Coronary artery (tissue), 2 donors: Measurements from ENCODE around the gene ARG1.

ENCODE experiments used
- DNase-seq: peaks from one replicate; pipeline ENCODE4 v3.0.0-alpha.2; 2017; ENCODE audit warnings: low spot score
- H3K27ac ChIP-seq, 2 donors: fragments of 200-600 bp; sonication (generic); one replicate each; pipeline ENCODE4 v1.5.1; 2016 to 2019
- H3K4me3 ChIP-seq: fragments of 200-600 bp; sonication (generic); 2 replicates; pipeline ENCODE4 v1.5.1; 2016; ENCODE audit warnings: mild to moderate bottlenecking, moderate library complexity
- CTCF ChIP-seq: fragments of 200-600 bp; sonication (generic); IDR thresholded peaks from one replicate; pipeline ENCODE4 v1.5.1; 2019; ENCODE audit warnings: antibody characterized with exemption

The ARG1 gene

GRCh38 chr6:131547488-131547887 lies 25.5 kb upstream of the ARG1 start:
- no peak overlapping the region for H3K4me3 ChIP-seq
- no peak overlapping the region for H3K27ac ChIP-seq
- no peak for DNase-seq
- TF ChIP-seq CTCF = no peak

- Histone ChIP-seq H3K27ac (no peak overlapping the region), H3K4me3 (no peak overlapping the region)
- no peak for DNase-seq
- TF ChIP-seq CTCF = no peak
These were observed 24.6 kb upstream of the ARG1 start for GRCh38 chr6:131548441-131548840.

- no peak for TF ChIP-seq CTCF
- Histone ChIP-seq H3K4me3 (no peak overlapping the region), H3K27ac (no peak overlapping the region)
- DNase-seq = no peak
These were observed 23.2 kb upstream of the ARG1 start for GRCh38 chr6:131549811-131550210.

GRCh38 chr6:131551902-131552301 lies 21.1 kb upstream of the ARG1 start:
- Histone ChIP-seq H3K27ac (no peak overlapping the region), H3K4me3 (no peak overlapping the region)
- no peak for TF ChIP-seq CTCF
- no peak for DNase-seq

GRCh38 chr6:131552572-131552971 lies 20.5 kb upstream of the ARG1 start:
- no peak for DNase-seq
- H3K4me3 ChIP-seq = no peak overlapping the region
- TF ChIP-seq CTCF = no peak
- H3K27ac ChIP-seq = no peak overlapping the region

- TF ChIP-seq CTCF = no peak
- DNase-seq = no peak
- Histone ChIP-seq H3K27ac (no peak overlapping the region), H3K4me3 (no peak overlapping the region)
These were observed 17.0 kb upstream of the ARG1 start for GRCh38 chr6:131555992-131556391.

- DNase-seq = no peak
- H3K27ac ChIP-seq = no peak overlapping the region
- H3K4me3 ChIP-seq = no peak overlapping the region
- no peak for TF ChIP-seq CTCF
These were observed 14.1 kb upstream of the ARG1 start for GRCh38 chr6:131558922-131559321.
